ENCODE measurements around the gene TNN. TPM values are rescaled to one million over a fixed set of nuclear protein-coding genes. Genes with fewer than 3 reads are reported as not detected.

The TNN gene
- total RNA-seq, 1 experiment from 2014 or later, result 0.11 TPM

- no peaks in the 10 kb centered on the region for H3K4me1 ChIP-seq (ENCODE audit: insufficient read depth, low read length)
- H3K27ac ChIP-seq (ENCODE audit: insufficient read length, low read depth, low read length), result no peak overlapping the region
- no CpG with 5 or more reads among the region's 1 CpG for WGBS (ENCODE audit: extremely low coverage, insufficient read length, low lambda C conversion rate)
- no peak overlapping the region for H4K5ac ChIP-seq (ENCODE audit: insufficient read length, low read depth, low read length)
- H2BK20ac ChIP-seq (ENCODE audit: low read depth, low read length, poor library complexity, severe bottlenecking), result no peak overlapping the region
- no peak overlapping the region for H3K27ac Mint-ChIP-seq
- H3K56ac ChIP-seq (ENCODE audit: insufficient read length, low read depth, low read length), result no peak overlapping the region
- no peak overlapping the region for H2BK12ac ChIP-seq (ENCODE audit: insufficient read length, low read depth, low read length)
- no peak overlapping the region for H3T11ph ChIP-seq (ENCODE audit: low read length)
- no peak overlapping the region for H2AFZ ChIP-seq (ENCODE audit: low read length)
- H3K14ac ChIP-seq (ENCODE audit: insufficient read depth, low read length), result no peak overlapping the region
- no peak overlapping the region for H2BK120ac ChIP-seq (ENCODE audit: low read depth, low read length, poor library complexity, severe bottlenecking)
- no peak overlapping the region for H3K23ac ChIP-seq (ENCODE audit: insufficient read length, low read depth, low read length)
- no peak for TF ChIP-seq CTCF (conservative IDR thresholded peaks at IDR 0.05)
- H3K23me2 ChIP-seq (ENCODE audit: insufficient read length, low read depth, low read length, poor library complexity, severe bottlenecking), result no peaks in the 10 kb centered on the region
- H4K91ac ChIP-seq (ENCODE audit: insufficient read length, low read depth, low read length), result no peak overlapping the region
- no peaks in the 10 kb centered on the region for H3K27me3 Mint-ChIP-seq (ENCODE audit: low read depth)
- no peaks in the 10 kb centered on the region; a peak in 2 of 7 replicates for H3K36me3 Mint-ChIP-seq (ENCODE audit: insufficient read depth in 1 of 3, low read depth in 3 of 3)
- no peak for DNase-seq
- H3K4me2 ChIP-seq (ENCODE audit: insufficient read depth, insufficient read length, low read length), result no peak overlapping the region
- no peak overlapping the region for H3K4me3 Mint-ChIP-seq
- H2BK5ac ChIP-seq (ENCODE audit: insufficient read length, low read length), result no peak overlapping the region
- no peak overlapping the region for H2BK15ac ChIP-seq (ENCODE audit: low read depth, low read length)
- H3K79me2 ChIP-seq (ENCODE audit: insufficient read depth, low read length), result no peaks in the 10 kb centered on the region
- no peak overlapping the region for H2AK5ac ChIP-seq (ENCODE audit: insufficient read length, low read length)
- no peaks in the 10 kb centered on the region for H3K9me3 Mint-ChIP-seq
- no peak overlapping the region for H3K18ac ChIP-seq (ENCODE audit: insufficient read length, low read depth, low read length)
- H4K20me1 ChIP-seq (ENCODE audit: control insufficient read depth, insufficient read depth, insufficient read length), result no peaks in the 10 kb centered on the region
- H3K4me1 Mint-ChIP-seq, result peaks cover 4 to 13% of the 10 kb centered on the region in 2 experiments; a peak in 3 of 4 replicates
- H3K27me3 ChIP-seq (ENCODE audit: insufficient read depth, low read length), result no peaks in the 10 kb centered on the region
- H3K79me1 ChIP-seq (ENCODE audit: insufficient read depth, low read depth, low read length, poor library complexity, severe bottlenecking), result no peaks in the 10 kb centered on the region
- H3K9me3 ChIP-seq (ENCODE audit: control insufficient read depth, low read depth, low read length), result no peaks in the 10 kb centered on the region
- H3K4ac ChIP-seq (ENCODE audit: low read depth, low read length), result no peak overlapping the region
- H4K8ac ChIP-seq (replicated peaks; ENCODE audit: insufficient read length, low read depth, low read length), result no peak overlapping the region
- H3K9ac ChIP-seq (ENCODE audit: extremely low read depth, insufficient read length, low read length), result no peak overlapping the region
Observed at GRCh38 chr1:175176246-175176645, 108.6 kb downstream of the TNN start.
